ENCODE results near the gene CUBN. TPM values are rescaled to one million over a fixed set of nuclear protein-coding genes. Genes with fewer than 3 reads are reported as not detected.

The CUBN gene
- total and polyA plus RNA-seq, 10 of the 15 experiments (the other 5 are each of a cell fraction or from before 2014, with no cell fraction given), result under 0.01 to 0.14 (median 0.02) TPM; not detected in 6

DNA sequence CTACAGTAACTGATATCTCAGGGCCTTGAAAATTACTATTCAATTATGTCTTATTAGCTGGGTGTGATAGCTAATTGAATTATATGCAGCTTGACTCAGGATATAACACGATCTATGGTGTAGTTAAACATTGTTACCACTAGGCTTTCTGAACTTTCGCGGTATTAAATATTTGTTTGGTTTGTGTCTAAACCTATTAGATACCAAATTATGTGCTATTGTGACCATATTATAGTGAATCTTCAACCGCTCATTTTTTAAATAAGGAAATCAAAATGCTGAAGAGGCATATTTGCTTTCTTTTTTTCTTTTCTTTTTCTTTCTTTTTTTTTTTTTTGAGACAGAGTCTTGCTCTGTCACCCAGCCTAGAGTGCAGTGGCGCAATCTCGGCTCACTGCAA, 213.1 kb downstream of the CUBN start:
- ATAC-seq (no peak), DNase-seq (ENCODE audit: low read depth, low spot score) (no peak), FAIRE-seq (no peak)
- Histone ChIP-seq H3K9me3 (replicated peaks; ENCODE audit: control insufficient read depth, insufficient read depth, low read length) (no peaks in the 10 kb centered on the region), H3K4me1 (ENCODE audit: control insufficient read depth, insufficient read depth, low read length) (no peaks in the 10 kb centered on the region), H3K27ac (ENCODE audit: control insufficient read depth, insufficient read depth) (no peak overlapping the region), H3K4me3 (no peak overlapping the region), H3K4me2 (ENCODE audit: control insufficient read depth, insufficient read depth) (no peak overlapping the region), H4K20me1 (ENCODE audit: control insufficient read depth, insufficient read depth) (no peaks in the 10 kb centered on the region), H3K79me2 (ENCODE audit: control insufficient read depth, insufficient read depth, low read length) (no peaks in the 10 kb centered on the region), H2AFZ (ENCODE audit: control insufficient read depth, low read depth, low read length) (no peak overlapping the region), H3K9ac (ENCODE audit: control insufficient read depth, insufficient read depth, low read length) (no peak overlapping the region), H3K36me3 (ENCODE audit: control insufficient read depth in 2 of 2, insufficient read depth in 2 of 2, low read length in 1 of 2) (no peaks in the 10 kb centered on the region), H3K27me3 (replicated peaks in 1 of 2; ENCODE audit: control insufficient read depth in 2 of 2, insufficient read depth in 2 of 2, low read length in 1 of 2) (no peaks in the 10 kb centered on the region)
- POLR2A ChIA-PET, result no interaction called here
- 66% methylated on average over 4 of the region's 6 CpGs for WGBS (ENCODE audit: insufficient coverage, insufficient replicate concordance, low lambda C conversion rate, missing lambda C conversion rate)
- SMC1A ChIA-PET (ENCODE audit: uncharacterized antibody, unreplicated experiment), result no interaction called here
- in situ Hi-C loops (cut with MboI) (no loop called here), intact Hi-C loops (cut with micrococcal nuclease; ENCODE audit: unreplicated experiment) (no loop called here)
- CTCF ChIA-PET, result interaction anchor here (0.6 kb wide), 1 partner anchor 1336 kb away, joined by 3 read pairs; no protein-coding TSS in a partner anchor
- TF ChIP-seq MEF2B (IDR thresholded peaks at IDR 0.05; ENCODE audit: partially characterized antibody, poor library complexity, severe bottlenecking), result no peak
- TF ChIP-seq, protein P1, sequence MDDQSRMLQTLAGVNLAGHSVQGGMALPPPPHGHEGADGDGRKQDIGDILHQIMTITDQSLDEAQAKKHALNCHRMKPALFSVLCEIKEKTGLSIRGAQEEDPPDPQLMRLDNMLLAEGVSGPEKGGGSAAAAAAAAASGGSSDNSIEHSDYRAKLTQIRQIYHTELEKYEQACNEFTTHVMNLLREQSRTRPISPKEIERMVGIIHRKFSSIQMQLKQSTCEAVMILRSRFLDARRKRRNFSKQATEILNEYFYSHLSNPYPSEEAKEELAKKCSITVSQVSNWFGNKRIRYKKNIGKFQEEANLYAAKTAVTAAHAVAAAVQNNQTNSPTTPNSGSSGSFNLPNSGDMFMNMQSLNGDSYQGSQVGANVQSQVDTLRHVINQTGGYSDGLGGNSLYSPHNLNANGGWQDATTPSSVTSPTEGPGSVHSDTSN (IDR thresholded peaks at IDR 0.05; ENCODE audit: insufficient replicate concordance, low read depth, low read length), result no peak
- TF ChIP-seq TBL1XR1 (IDR thresholded peaks at IDR 0.05; ENCODE audit: low read depth, low read length), result no peak
- TF ChIP-seq KAT2A (conservative IDR thresholded peaks at IDR 0.05; ENCODE audit: control insufficient read depth, low read depth, low read length), result no peak
- TF ChIP-seq TCF12 (IDR thresholded peaks at IDR 0.05; ENCODE audit: low read depth, low read length), result no peak
- TF ChIP-seq POLR2AphosphoS5 (IDR thresholded peaks at IDR 0.05; ENCODE audit: low read length), result no peak
- TF ChIP-seq CBFB (IDR thresholded peaks at IDR 0.05; ENCODE audit: low read depth), result no peak
- TF ChIP-seq WRNIP1 (IDR thresholded peaks at IDR 0.05; ENCODE audit: borderline replicate concordance, low read depth, low read length), result no peak
- no peak for TF ChIP-seq ZNF274 (IDR thresholded peaks at IDR 0.05; ENCODE audit: insufficient read depth, insufficient read length)
- TF ChIP-seq MEF2A (IDR thresholded peaks at IDR 0.05; ENCODE audit: insufficient read depth, low read depth, low read length), result no peak
- TF ChIP-seq, protein P2, sequence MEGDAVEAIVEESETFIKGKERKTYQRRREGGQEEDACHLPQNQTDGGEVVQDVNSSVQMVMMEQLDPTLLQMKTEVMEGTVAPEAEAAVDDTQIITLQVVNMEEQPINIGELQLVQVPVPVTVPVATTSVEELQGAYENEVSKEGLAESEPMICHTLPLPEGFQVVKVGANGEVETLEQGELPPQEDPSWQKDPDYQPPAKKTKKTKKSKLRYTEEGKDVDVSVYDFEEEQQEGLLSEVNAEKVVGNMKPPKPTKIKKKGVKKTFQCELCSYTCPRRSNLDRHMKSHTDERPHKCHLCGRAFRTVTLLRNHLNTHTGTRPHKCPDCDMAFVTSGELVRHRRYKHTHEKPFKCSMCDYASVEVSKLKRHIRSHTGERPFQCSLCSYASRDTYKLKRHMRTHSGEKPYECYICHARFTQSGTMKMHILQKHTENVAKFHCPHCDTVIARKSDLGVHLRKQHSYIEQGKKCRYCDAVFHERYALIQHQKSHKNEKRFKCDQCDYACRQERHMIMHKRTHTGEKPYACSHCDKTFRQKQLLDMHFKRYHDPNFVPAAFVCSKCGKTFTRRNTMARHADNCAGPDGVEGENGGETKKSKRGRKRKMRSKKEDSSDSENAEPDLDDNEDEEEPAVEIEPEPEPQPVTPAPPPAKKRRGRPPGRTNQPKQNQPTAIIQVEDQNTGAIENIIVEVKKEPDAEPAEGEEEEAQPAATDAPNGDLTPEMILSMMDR (IDR thresholded peaks at IDR 0.05 in 2 of 3, conservative IDR thresholded peaks at IDR 0.05 in 1 of 3; ENCODE audit: control insufficient read depth in 2 of 3, extremely low read depth in 1 of 3, insufficient read depth in 1 of 3, low read depth in 3 of 3, low read length in 3 of 3), result no peak
- no peak for TF ChIP-seq RAD51 (IDR thresholded peaks at IDR 0.05)
- no peak for TF ChIP-seq MTA3 (IDR thresholded peaks at IDR 0.05; ENCODE audit: borderline replicate concordance, low read length)
- TF ChIP-seq TCF7 (IDR thresholded peaks at IDR 0.05; ENCODE audit: borderline replicate concordance), result no peak
- TF ChIP-seq NFIC (IDR thresholded peaks at IDR 0.05; ENCODE audit: low read depth, low read length), result no peak
- BruUV-seq (replicated peaks), result no TSS peak
- RAD21 ChIA-PET (ENCODE audit: unreplicated experiment), result no interaction called here

Data from GM12878 (cell line).